GM10266 (cell line): Measurements from ENCODE around the gene GLOD4.
A peak's percentile ranks its signal among the peaks of the same experiment; 100 is the strongest.
"Not testable (repeated sequence)": the region's sequence is repeated elsewhere in the genome, so short reads cannot be mapped to it uniquely, and the experiment has no call there.

Experiments
- DNase-seq: peaks from one replicate; pipeline ENCODE4 v3.0.0; 2012; ENCODE audit errors: extremely low spot score
- TF ChIP-seq, protein P1 (sequence below): IDR thresholded peaks from 2 replicates; pipeline ENCODE4 v1.5.1; 2012; ENCODE audit warnings: mild to moderate bottlenecking, low read depth; ENCODE audit not compliant: control insufficient read depth, insufficient read depth; ENCODE audit errors: missing control alignments

Gene GLOD4

GRCh38 chr17:795721-796120, 13.6 kb upstream of the GLOD4 start:
- DNase-seq: no peak
- TF ChIP-seq, protein P1, sequence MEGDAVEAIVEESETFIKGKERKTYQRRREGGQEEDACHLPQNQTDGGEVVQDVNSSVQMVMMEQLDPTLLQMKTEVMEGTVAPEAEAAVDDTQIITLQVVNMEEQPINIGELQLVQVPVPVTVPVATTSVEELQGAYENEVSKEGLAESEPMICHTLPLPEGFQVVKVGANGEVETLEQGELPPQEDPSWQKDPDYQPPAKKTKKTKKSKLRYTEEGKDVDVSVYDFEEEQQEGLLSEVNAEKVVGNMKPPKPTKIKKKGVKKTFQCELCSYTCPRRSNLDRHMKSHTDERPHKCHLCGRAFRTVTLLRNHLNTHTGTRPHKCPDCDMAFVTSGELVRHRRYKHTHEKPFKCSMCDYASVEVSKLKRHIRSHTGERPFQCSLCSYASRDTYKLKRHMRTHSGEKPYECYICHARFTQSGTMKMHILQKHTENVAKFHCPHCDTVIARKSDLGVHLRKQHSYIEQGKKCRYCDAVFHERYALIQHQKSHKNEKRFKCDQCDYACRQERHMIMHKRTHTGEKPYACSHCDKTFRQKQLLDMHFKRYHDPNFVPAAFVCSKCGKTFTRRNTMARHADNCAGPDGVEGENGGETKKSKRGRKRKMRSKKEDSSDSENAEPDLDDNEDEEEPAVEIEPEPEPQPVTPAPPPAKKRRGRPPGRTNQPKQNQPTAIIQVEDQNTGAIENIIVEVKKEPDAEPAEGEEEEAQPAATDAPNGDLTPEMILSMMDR: no peak

- TF ChIP-seq, protein P1: no peak
Observed at GRCh38 chr17:795276-795675, 13.2 kb upstream of the GLOD4 start.

DNA sequence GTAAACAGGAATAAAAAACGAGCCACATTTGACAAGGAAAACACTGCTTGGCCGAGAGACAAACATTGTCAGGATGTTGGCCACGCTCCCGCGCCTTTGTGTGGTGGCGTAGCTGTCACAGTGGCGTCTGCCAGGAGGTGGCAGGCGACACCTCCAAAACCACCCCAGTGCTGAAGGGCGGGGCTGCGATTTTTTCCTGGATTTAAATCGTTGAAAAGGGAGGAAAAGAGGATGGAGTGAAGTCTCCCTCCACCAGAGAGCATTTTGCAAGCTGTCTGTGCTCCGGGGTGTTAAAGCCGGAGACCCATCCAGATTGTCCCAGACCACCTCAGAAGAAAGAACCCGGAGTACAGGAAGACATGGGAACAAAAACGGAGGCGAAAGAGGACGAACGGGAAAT, 12.8 kb upstream of the GLOD4 start:
- DNase-seq: peak; percentile 83

More at GRCh38 chr17:795276-795675, 13.2 kb upstream of the GLOD4 start:
- no peak for DNase-seq

GRCh38 chr17:792277-792676, 10.2 kb upstream of the GLOD4 start:
- DNase-seq: no peak
- TF ChIP-seq, protein P1: no peak

More for the DNA sequence above, 12.8 kb upstream of the GLOD4 start:
- TF ChIP-seq, protein P1: peak; percentile 62

- no peak for DNase-seq
- TF ChIP-seq, protein P1: no peak
Observed at GRCh38 chr17:791829-792228, 9.7 kb upstream of the GLOD4 start.

DNA sequence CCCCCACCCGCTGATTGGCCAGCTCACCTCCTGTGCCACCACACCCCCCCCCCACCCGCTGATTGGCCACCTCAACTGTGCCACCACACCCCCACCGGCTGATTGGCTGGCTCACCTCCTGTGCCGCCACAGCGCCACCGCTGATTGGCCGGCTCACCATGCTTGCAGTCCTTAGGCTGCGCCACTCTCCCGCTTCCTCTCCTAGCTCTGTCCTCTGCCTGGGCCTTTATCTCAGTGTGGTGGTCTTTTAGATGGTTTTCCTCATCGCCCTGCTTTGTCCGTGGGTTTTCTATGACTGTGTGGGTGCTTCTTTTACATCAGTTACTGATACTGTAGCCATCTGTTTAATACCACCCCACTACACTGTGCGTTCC, 8.8 kb upstream of the GLOD4 start:
- DNase-seq: not testable (repeated sequence)

GRCh38 chr17:789931-790873, 8.1 kb upstream of the GLOD4 start:
- not testable (repeated sequence) for DNase-seq

DNA sequence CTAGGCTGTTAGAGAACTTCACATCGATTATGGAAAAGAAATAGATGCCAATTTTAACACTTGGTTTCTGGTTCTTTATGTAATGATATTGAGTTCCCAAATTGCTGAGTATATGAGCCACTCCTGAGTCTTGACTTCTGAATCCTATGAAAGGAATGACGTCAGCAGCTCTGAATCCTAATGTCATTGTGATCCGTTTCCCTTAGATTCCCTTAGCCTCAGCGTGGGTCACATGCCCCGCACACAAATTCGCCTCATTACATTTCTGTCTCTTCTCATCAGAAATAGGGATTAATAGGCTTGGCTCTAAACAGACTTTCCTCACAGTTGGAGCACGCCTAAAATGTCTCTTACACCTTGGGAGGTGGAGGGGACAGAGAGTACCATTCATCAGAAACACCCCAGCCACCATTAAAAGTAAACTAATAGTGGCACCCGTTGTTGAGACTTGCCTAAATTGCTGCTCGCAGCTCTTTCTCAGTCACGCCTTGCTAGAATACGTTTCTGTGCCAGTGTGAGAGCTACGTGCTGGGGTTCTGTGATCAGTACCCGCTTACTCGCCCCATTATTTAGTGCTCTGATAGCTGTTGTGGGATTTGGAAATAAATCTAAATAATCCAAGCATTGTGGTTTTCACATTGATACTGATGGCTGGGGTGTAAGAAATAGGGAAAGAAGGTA, 7.2 kb upstream of the GLOD4 start:
- DNase-seq: no peak
- TF ChIP-seq, protein P1: no peak
